HepG2 (cell line): ENCODE results near the gene CORO7. TPM values are rescaled to one million over a fixed set of nuclear protein-coding genes. Genes with fewer than 3 reads are reported as not detected.

Experiments
- ADNP ChIP-seq: sonication (generic); formaldehyde crosslinking; IDR thresholded peaks from 2 replicates; pipeline ENCODE4 v1.4.0; 2020; ENCODE audit warnings: missing genetic modification reagents
- ARNT2 ChIP-seq: sonication (generic); formaldehyde crosslinking; IDR thresholded peaks from 2 replicates; pipeline ENCODE4 v1.8.0; 2022; ENCODE audit warnings: mild to moderate bottlenecking, low read depth, missing genetic modification reagents, moderate library complexity
- ATF5 ChIP-seq: sonication (generic); formaldehyde crosslinking; IDR thresholded peaks from 2 replicates; pipeline ENCODE4 v1.4.0; 2020; ENCODE audit warnings: mild to moderate bottlenecking, low read depth, missing genetic modification reagents
- CEBPG ChIP-seq: IDR thresholded peaks from 2 replicates; pipeline ENCODE4 v1.6.1; 2016
- E2F2 ChIP-seq: sonication (generic); formaldehyde crosslinking; IDR thresholded peaks from 2 replicates; pipeline ENCODE4 v1.4.0; 2020; ENCODE audit warnings: missing genetic modification reagents, borderline replicate concordance
- KLF13 ChIP-seq: sonication (generic); formaldehyde crosslinking; IDR thresholded peaks from 2 replicates; pipeline ENCODE4 v1.4.0; 2020; ENCODE audit warnings: mild to moderate bottlenecking, missing genetic modification reagents
- LBX2 ChIP-seq: sonication (generic); formaldehyde crosslinking; IDR thresholded peaks from 2 replicates; pipeline ENCODE4 v1.5.0; 2020; ENCODE audit warnings: missing genetic modification reagents, mild to moderate bottlenecking, borderline replicate concordance
- NFIB ChIP-seq: sonication (generic); formaldehyde crosslinking; IDR thresholded peaks from 2 replicates; pipeline ENCODE4 v1.9.0; 2021; ENCODE audit warnings: missing genetic modification reagents, mild to moderate bottlenecking, borderline replicate concordance
- PCBP2 ChIP-seq: fragments of 200-400 bp; formaldehyde crosslinking; optimal IDR thresholded peaks from 2 replicates; pipeline ENCODE3; 2018; ENCODE audit warnings: low read length, low read depth; ENCODE audit not compliant: poor library complexity, severe bottlenecking
- PRDM10 ChIP-seq: sonication (generic); formaldehyde crosslinking; IDR thresholded peaks from 2 replicates; pipeline ENCODE4 v1.4.0; 2020; ENCODE audit warnings: low read depth, missing genetic modification reagents
- RBM39 ChIP-seq: fragments of 200-400 bp; formaldehyde crosslinking; IDR thresholded peaks from one replicate; pipeline ENCODE4 v1.6.1; 2018; ENCODE audit warnings: antibody characterized with exemption, mild to moderate bottlenecking, low read depth, low read length; ENCODE audit not compliant: poor library complexity, severe bottlenecking
- SP2 ChIP-seq: sonication (generic); formaldehyde crosslinking; IDR thresholded peaks from 2 replicates; pipeline ENCODE4 v1.5.1; 2020; ENCODE audit warnings: mild to moderate bottlenecking, missing genetic modification reagents
- SRSF4 ChIP-seq: fragments of 200-400 bp; formaldehyde crosslinking; IDR thresholded peaks from one replicate; pipeline ENCODE4 v1.6.1; 2018; ENCODE audit warnings: mild to moderate bottlenecking, low read depth, low read length, moderate library complexity; ENCODE audit not compliant: poor library complexity, severe bottlenecking
- TEF ChIP-seq: sonication (generic); formaldehyde crosslinking; IDR thresholded peaks from 2 replicates; pipeline ENCODE4 v1.5.0; 2020; ENCODE audit warnings: missing genetic modification reagents
- TIGD3 ChIP-seq: sonication (generic); formaldehyde crosslinking; IDR thresholded peaks from 2 replicates; pipeline ENCODE4 v1.5.1; 2020; ENCODE audit warnings: mild to moderate bottlenecking, missing genetic modification reagents, borderline replicate concordance
- ZNF205 ChIP-seq: IDR thresholded peaks from 2 replicates; pipeline ENCODE4 v1.6.1; 2018; ENCODE audit warnings: missing biosample characterization, missing genetic modification reagents
- ZNF30 ChIP-seq: sonication (generic); formaldehyde crosslinking; IDR thresholded peaks from 2 replicates; pipeline ENCODE4 v1.5.0; 2020; ENCODE audit warnings: mild to moderate bottlenecking, missing genetic modification reagents
- ZNF746 ChIP-seq: sonication (generic); formaldehyde crosslinking; IDR thresholded peaks from 2 replicates; pipeline ENCODE4 v1.8.0; 2022; ENCODE audit warnings: mild to moderate bottlenecking, missing genetic modification reagents
- polyA plus RNA-seq, 8 experiments: library from polyadenylated mRNA; depleted of rRNA in 3 of 8; stranded (reverse) in 7 of 8; unstranded in 1 of 8; fragments of >200 nt; fragmentation: Illumina TruSeq in 4 of 8; extraction: Trizol in 4 of 8; gene quantifications; 2 replicates each; pipeline versions ENCODE4 v1.2.1 to v1.2.3, GENCODE V29; 2011 to 2016; ENCODE audit warnings: low read depth in 4 of 8, missing spikeins in 1 of 8, mixed read lengths in 1 of 8; ENCODE audit not compliant: insufficient read depth in 1 of 8
- total RNA-seq, 5 experiments: library from RNA; depleted of rRNA; stranded (reverse); fragments of >200 nt; fragmentation: Illumina TruSeq; extraction: Trizol; gene quantifications; 2 replicates each; pipeline ENCODE4 v1.2.3, GENCODE V29; 2016; ENCODE audit warnings: low read depth in 1 of 5

The CORO7 gene
- total and polyA plus RNA-seq, 2 of the 13 experiments (the other 11 are each of a cell fraction or from before 2014, with no cell fraction given), result 9.9 to 14.3 TPM

GRCh38 chr16:4371357-4372000 is 44.9 kb downstream of the CORO7 start, which contains the start of gene VASN (continued):
- TF ChIP-seq E2F2 (no peak), LBX2 (CRISPR knock-in tag) (no peak), ZNF30 (CRISPR knock-in tag) (no peak), PRDM10 (no peak), SP2 (CRISPR knock-in tag) (no peak), TIGD3 (CRISPR knock-in tag) (no peak), ZNF205 (CRISPR knock-in tag) (0 out of 2 replicates have a peak, but pooled peaks have one; percentile 23), SRSF4 (no peak), ATF5 (CRISPR knock-in tag) (no peak), NFIB (CRISPR knock-in tag) (no peak), ARNT2 (CRISPR knock-in tag) (peak; percentile 92), PCBP2 (no peak), ADNP (CRISPR knock-in tag) (no peak), CEBPG (CRISPR knock-in tag) (no peak), RBM39 (no peak), ZNF746 (CRISPR knock-in tag) (no peak; the same call in 1 of the 2 replicates), TEF (CRISPR knock-in tag) (0 out of 2 replicates have a peak, but pooled peaks have one; percentile 29), KLF13 (CRISPR knock-in tag) (no peak)
